HG03378 (cell line): Measurements from ENCODE around the gene KCNK7.

ENCODE experiments used
- ATAC-seq: cut with Tn5 transposase; IDR thresholded peaks from one replicate; pipeline ENCODE4 v1.9.1; 2021; ENCODE audit warnings: mild to moderate bottlenecking, moderate library complexity; ENCODE audit not compliant: unreplicated experiment

Gene KCNK7

DNA sequence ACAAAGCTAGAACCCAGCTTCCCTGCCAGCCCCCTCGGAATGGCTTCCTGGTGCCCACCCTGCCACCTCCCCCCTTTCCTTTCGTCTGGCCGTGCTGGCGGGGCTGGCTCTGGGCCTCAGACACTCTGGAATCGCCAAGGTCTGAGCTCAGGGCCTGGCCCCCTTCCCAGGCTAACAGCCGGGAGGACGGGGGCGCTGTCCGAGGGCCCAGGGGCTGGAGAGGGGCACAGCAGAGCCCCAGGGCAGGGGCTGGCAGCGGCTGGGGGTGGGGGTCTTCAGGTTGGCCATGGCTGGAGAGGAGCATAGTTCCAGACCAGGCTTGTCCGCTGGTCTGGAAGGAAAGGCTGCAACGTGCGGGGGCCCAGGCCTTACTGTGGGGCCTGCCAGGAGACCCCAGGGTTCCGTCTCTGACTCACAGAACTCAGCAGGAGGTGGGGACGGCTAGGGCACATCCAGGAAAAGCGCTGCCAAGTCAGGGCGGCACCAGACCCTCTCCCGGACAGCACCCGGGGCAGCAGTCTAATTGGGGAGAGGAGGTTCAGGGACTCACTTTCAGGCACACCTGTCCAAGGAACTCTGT, 36.6 kb downstream of the KCNK7 start:
- no peak for ATAC-seq

DNA sequence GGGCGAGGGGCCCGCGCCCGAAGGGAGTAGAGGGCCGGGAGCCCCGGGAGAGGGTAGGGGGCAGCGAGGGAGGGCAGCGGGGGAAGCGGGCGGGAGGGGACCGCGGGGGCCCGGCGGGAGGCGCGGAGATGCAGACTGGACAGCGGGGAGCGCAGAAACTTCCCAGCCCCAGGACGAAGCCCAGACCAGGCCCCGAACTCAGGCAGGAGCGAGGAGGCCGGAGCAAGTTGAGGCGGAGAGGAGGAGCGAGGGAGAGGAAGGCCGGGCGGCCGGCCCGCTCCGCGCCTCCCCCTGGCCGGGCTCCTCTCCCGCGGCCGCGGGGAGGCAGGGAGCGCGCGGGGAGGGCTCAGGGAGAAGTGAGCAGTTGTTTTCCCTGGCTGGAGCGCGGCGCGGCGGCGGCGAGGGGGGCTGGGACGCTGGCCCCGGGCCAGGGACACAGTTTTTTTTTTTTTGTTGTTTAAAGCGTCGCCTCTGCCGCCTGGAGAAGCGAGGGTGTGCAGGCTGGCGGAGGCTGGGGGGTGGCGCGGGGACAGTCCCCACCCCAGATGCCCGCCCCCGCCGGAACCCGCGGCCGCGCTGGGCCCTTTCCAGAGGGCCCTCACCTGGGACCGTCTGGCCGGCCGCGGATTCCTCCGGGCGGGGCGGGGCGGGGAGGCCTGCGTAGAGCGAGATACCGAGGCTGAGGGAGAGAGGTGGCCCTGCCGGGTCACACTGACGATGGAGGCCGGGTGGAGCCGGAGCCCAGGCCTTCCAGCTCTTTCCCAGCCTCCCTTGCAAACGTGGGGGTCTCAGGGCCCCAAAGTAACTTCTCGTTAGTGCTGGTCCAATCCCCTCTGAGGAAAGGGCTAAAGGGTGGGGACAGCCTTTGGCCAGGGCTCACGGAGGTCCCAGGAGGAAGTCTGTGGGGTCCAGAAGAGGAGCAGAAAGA, 37.3 kb downstream of the KCNK7 start, which contains the start of gene LTBP3:
Gene LTBP3 (minus strand): TSS at position 358 of the 928 bp plus-strand sequence. CDS start 400 bp downstream, outside the sequence.
- ATAC-seq, result no peak

DNA sequence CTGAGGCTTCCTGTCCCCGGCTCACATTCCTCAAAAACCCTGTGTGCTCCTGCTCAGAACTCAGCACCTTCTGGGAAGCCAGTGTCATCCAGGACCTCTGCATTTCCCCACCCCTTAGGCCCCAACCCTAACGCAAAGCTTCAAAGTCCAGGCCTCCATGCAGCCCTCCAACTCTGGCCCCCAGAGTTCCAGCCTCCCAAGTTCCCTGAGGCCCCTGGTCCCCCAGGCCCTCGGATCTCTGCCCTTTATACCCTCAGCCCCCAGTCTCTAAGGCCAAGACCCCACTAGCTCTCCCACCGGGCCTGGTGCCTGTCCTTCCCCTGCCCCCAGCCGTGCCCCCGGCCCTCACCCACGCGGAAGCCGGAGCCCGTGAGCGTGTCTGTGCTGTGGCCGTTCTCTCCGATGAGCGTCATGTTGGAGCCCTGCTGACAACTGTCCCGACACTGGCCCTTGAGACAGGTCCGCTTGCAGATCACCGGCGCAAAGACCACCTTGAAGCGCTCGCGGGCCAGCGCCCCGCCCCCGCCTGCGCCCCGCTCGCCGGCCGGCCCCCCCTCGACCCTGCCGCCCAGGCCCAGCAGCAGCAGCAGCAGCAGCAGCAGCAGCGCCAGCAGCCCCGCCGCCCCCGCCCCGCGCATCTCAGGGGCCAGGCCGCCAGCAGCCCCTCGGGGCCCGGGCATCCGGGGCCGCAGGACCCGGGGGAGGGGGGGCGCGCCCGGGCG, 38.2 kb downstream of the KCNK7 start:
- ATAC-seq, result no peak

DNA sequence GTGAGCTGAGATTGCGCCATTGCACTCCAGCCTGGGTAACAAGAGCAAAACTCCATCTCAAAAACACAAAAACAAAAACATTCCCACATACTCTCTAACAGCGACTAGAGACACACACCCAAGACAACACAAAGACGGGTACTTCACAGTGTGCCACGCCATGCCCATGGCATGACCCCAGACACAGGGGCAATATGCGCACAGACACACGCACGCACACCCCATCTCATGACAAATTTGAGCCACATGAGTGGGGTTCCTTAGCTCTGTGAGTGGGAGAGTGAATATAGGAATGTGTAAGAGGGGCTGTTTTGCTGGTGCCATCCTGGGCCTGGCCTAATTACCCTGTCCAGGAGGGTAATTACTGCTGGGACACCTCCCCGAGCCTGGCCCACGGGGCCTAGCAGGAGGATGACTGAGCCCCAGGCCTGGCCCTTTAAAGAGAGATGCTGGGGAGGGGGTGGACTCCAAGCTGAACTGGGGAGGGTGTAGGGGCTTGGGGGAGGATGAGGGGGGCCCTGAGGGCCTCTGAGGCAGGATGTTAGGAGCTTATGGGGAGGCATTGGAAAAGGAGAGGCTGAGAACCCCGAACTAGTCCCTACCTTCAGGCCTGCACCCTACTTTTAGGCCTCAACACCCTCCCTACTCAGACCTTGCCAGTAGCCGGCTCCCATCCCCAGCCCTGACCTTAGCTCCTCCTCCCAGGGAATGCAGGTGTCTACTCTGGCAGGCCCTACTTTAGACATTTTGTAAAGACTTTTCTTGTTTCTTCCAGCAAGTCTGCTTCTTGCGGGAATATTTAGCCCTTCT, 38.9 kb downstream of the KCNK7 start:
- no peak for ATAC-seq

DNA sequence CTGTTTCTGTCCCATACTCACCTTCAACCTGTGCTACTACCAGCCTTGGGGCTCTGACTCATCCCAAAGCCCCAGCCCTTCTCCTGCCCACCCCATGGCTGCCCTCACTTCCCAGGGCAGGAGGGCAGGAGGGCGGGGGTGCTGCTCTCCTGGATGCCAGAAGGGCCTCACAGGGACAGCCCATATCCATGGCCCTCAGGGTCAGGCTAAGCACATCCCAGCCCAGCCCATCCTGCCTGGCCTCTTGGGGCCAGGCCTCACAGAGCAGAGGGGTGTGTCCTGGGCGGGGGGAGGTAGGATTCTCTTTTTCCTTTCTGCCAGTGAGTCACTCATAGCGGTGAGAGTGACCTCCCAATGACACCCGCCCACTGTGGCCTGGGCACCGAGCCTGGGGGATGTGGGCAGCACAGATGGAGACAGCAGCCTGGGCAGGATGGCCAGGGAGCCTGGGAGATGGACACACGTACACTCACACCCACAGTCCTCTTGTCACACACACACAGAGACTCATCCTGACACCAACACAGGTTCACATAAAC, 39.8 kb downstream of the KCNK7 start:
- no peak for ATAC-seq

DNA sequence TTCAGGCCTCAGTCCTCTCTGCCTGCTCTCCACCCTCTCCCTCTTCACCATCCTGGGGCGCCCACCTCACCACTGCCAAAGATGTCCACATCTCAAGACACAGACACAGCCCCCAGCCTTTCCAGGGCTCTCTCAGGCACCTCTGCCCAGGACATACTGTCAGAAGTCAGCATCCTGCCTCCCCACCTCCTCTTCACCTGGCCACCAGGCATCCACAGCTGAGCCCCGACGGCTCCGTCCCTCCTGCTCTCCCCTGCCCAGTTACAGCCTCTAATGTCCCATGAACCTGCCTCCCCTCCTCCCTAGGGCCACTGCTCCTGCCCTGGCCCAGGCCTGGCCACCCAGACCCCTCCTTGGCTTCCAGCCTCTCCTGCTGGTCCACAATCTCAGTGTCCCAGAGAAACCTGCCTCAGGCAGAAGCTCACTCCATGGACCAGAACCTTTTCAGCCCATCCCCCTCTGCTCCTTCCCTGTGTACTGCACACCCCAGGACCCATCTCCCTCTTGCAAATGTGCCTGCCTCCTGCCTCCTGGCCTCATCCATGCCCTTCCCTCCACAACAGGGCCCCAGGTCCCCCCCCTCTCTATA, 40.7 kb downstream of the KCNK7 start:
- no peak for ATAC-seq

DNA sequence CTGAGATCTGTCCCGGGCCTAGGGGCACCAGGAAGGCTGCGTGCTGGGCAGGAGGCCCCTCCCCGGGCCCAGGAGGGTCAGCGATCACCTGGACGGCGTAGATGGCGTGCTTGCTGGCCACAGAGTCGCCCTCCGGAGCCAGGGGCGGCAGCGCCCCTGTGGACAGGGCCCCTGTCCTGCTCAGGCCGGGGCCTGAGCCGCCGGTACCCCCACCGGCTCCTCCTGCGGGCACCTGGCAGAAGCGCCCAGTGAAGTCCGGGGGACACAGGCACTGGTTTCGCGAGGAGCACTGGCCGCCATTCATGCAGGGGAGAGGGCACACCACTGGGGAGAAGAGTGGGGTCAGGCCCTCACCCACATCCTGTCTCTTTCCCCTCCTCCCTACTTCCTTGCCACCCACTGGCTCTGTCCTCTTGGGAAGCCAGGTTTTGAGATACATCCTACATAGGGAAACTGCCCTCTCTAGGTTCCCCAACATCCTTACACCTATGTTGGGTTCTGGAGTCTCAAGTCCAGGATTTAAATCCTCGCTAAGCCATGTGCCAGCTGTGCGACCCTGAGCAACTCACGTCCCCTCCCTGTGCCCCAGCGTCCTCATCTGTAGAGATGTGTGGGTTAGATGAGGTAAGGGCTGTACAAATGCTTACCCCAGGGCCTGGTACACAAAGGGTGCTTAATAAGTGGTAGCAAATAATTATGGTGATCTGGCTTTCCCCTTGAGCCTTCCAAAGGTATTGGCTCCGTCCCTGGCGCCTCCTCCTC, 41.4 kb downstream of the KCNK7 start:
- ATAC-seq, result no peak

DNA sequence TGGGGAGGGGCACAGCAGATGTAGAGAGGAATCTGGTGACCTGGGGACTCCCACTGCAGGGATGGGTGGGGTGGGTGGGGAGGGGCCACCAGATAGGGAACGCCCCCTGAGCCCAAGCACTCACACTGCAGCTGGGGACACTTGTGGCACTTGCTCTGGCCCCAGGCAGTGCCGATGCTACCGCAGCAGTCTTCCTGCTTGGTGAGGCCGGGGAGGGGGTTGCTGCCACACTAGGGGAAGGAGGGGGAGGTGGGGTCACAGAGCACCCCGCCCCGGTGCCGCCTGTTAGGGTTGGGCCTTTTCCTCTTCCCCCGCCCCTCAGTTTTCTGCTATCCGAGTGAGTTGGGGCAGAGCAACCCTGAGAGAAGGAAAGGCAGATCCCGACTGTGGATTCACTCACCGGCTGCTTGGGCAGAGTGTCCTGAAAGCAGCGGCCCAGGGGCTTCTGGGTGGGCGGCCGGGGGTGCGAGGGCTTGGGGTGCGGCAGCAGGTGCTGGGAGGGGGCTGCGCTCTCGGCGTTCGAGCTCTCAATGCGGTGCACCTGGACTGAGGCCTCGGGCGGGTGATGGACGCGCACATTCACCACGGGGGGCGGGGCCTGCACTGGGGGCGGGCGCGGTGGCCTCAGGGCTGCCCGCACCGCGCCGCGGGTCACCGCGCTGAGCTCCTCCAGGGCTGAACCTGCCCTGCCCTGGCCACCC, 42.1 kb downstream of the KCNK7 start:
- no peak for ATAC-seq

DNA sequence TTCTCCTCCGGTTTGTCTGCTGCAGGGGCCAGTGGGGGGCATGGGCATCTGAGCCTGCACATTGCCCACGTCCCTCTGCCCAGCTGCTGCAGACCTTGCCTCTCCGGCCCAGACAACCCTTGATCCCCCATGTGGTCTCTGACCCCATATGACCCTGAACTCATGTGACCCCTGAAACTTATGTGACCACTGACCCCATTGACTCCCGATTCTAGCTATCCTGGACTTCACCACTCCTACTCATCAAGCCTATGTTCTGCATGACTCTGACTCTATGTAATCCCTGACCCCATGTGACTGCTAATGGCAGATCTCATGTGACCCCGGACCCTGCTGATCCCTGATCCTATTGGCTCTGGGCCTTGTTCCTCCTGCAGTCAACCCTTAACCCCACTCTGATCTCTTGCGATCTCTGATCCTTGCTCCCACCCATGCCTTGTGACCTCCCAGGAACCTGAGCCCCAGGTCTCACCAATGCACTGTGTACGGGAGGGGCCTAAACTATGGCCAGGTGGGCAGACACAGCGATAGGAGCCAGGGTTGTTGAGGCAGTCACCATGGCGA, 43.1 kb downstream of the KCNK7 start:
- ATAC-seq, result no peak

DNA sequence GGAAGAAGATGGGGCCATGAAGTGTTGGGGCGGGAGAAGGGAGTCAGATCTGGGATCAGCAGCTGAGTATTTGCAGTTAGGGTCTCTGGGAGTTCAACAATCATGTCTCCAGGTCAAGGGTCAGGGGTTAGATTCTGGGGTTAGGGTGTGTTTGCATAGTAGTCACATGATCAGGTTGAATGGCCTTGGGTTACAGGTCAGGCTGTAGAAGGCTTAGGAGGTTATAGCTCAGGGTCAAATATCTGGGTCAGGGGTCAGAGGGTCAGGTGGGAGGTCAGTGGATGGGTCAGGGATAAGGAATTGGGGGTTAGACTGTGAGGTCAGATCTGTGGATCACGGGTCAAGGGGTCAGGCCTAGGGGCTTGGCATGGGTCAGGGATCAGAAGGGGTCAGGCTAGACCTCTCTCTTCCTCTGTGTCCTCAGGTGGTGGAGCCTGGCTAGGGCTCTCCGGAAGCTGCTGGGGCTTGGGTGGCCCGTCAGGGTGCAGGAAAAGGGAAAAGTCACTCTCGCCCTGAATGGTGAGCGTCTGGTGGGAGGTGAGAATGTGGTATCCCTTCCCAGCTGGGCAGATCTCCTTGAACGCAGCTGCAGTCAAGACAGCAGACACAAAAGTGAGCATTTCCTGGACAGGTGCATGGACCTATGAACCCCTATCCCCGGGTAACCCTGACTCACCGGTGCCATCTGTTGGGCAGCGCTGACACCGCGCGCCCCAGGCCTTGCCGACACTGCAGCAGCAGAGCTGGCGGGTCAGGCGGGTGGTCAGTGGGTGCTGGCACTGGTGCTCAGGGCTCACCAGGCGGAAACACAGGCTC, 43.8 kb downstream of the KCNK7 start:
- no peak for ATAC-seq

DNA sequence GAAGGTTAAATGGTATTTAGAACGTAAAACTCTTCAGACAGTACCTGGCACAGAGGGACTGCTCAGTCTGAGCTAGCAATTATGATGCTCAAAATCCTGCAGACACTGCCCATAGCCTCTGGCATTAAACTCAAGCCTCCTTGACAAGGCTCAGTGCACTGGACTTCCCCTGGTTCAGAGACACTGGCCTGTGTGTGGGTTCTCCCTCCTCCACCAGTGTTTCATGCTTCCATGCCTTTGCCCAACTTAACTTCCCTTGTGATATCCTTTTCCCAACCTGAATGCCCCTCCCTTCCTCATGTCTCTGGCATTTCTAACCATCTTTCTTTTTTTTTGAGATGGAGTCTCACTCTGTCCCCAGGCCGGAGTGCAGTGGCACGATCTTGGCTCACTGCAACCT, 46.5 kb downstream of the KCNK7 start:
- no peak for ATAC-seq

DNA sequence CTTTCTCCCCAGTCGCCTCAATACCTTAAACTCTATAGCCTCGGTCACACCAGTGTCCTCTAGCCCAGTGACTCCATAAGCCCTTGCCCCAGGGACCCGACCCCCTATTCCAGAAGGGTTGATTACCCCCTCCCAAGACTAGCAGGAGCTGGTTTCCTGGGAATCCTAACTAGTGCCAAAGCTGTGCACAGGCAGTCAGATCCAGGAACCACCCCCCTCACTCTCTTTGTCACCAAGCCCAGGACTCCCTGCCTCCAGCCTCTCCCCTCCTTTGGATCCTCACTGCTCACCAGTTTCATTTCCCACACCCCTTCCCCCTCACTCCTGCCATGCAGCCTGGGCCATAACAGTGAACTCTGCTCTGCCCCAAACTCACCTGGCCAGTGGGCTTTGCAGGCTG, 47.2 kb downstream of the KCNK7 start:
- ATAC-seq, result no peak

DNA sequence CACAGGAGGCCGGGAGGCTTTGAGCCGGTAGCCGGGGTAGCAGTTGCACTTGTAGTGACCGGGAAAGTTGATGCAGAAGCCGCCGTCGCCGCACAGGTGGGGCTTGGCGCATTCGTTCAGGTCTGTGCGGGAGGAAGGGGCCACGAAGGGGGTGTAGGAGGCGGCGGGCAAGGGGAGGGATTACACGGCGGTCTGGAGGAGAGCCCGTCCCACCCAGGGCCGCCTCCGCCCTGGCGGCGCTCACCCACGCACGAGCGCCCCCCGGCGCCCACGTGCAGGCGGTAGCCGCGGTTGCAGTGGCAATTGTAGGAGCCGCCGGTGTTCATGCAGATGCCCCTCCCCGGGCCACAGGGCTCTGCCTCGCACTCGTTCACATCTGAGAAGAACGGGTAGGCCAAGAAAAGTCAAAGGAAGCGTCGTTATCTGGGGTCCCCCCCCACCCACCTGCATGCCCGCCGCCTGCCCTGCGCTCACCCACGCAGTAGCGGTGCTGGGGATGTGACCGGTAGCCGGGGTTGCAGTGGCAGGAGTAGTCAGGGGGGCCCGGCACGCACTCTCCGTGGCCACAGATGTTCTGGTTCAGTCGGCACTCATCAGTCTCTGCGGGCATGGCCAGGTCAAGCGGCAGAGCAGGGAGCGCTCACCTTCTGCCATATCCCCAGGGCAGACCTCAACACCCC, 48.0 kb downstream of the KCNK7 start:
- ATAC-seq, result no peak

DNA sequence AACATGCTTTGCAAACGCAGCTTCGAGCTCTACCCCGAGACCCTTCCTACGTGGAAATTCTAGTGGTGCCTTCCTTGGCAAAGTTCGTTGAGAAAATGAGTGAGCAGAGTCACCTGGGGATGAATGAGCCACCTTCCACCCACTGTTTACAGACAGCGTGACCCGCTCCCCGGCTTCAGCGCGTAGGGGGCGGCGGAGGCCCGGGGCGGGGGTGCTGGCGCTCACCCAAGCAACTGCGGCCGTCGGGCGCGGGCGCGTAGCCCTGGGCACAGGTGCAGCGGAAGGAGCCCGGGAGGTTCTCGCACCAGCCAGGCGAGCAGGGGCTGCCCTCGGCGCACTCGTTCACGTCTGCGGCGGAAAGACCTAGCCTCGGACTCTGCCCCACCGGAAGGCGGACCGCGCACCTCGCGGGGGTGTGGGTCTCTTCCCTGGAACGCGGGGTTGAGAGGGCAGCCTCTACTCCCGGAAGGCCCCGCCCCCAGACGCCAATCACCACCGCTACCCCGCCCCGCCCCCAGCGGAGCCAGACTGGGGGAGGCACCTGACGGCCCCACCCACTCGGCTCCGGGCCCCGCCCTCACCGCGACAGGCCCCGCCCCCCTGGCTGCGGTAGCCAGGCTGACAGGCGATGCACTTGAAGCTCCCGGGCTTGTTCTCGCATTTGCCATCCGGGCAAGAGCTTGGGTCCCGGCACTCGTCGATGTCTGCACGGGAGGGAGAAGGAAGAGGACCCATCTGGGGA, 49.2 kb downstream of the KCNK7 start:
- ATAC-seq, result peak; percentile 39

DNA sequence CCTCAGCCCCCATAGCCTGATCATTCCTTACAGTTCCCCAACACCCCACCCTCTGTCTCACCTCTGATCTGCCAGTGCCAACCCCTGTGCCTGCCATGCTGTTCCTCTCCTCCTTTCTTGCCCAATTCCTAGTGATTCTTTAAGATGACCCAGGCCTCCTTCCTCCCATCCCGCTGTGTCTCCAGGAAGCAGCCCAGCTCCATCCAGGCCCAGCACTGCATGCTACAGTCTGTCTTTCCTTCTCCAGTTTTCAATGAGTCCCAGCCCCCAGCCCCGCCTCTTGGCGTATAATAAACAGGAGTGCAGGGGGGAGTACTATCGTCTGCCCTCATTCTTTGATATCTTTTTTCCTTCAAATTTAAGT, 49.8 kb downstream of the KCNK7 start:
- ATAC-seq, result no peak
